Measurements from ENCODE around the gene RPS6KA2. TPM values are rescaled to one million over a fixed set of nuclear protein-coding genes. Genes with fewer than 3 reads are reported as not detected.

Gene RPS6KA2
- total RNA-seq, 1 experiment from 2014 or later, result 12.3 TPM

- no peaks in the 10 kb centered on the region for H3K23me2 ChIP-seq (ENCODE audit: insufficient read length, low read depth, low read length, poor library complexity, severe bottlenecking)
- no peaks in the 10 kb centered on the region for H3K4me1 ChIP-seq (ENCODE audit: insufficient read depth, low read length)
- H4K91ac ChIP-seq (ENCODE audit: insufficient read length, low read depth, low read length), result no peak overlapping the region
- H3K14ac ChIP-seq (ENCODE audit: insufficient read depth, low read length), result no peak overlapping the region
- Mint-ChIP-seq H3K27me3 (ENCODE audit: low read depth) (no peaks in the 10 kb centered on the region), H3K9me3 (no peaks in the 10 kb centered on the region; a peak in 1 of 5 replicates), H3K4me1 (peaks cover 3 to 6% of the 10 kb centered on the region in 2 experiments; a peak in 1 of 4 replicates), H3K36me3 (ENCODE audit: insufficient read depth in 1 of 3, low read depth in 3 of 3) (peaks cover 19 to 28% (median 21%) of the 10 kb centered on the region in 3 experiments; a peak in 6 of 7 replicates), H3K4me3 (no peak overlapping the region), H3K27ac (peak overlapping the region in 1 of 3 experiments; percentile 65; a peak in 1 of 7 replicates)
- H3K79me1 ChIP-seq (ENCODE audit: insufficient read depth, low read depth, low read length, poor library complexity, severe bottlenecking), result no peaks in the 10 kb centered on the region
- no peaks in the 10 kb centered on the region for H3K9me3 ChIP-seq (ENCODE audit: control insufficient read depth, low read depth, low read length)
- H4K8ac ChIP-seq (replicated peaks; ENCODE audit: insufficient read length, low read depth, low read length), result no peak overlapping the region
- no peak overlapping the region for H2AK5ac ChIP-seq (ENCODE audit: insufficient read length, low read length)
- no peak overlapping the region for H2BK12ac ChIP-seq (ENCODE audit: insufficient read length, low read depth, low read length)
- H3K79me2 ChIP-seq (ENCODE audit: insufficient read depth, low read length), result no peaks in the 10 kb centered on the region
- H3T11ph ChIP-seq (ENCODE audit: low read length), result no peak overlapping the region
- H3K18ac ChIP-seq (ENCODE audit: insufficient read length, low read depth, low read length), result no peak overlapping the region
- no peaks in the 10 kb centered on the region for H3K27me3 ChIP-seq (ENCODE audit: insufficient read depth, low read length)
- no peak overlapping the region for H3K9ac ChIP-seq (ENCODE audit: extremely low read depth, insufficient read length, low read length)
- no peak overlapping the region for H2BK120ac ChIP-seq (ENCODE audit: low read depth, low read length, poor library complexity, severe bottlenecking)
- no peaks in the 10 kb centered on the region for H4K20me1 ChIP-seq (ENCODE audit: control insufficient read depth, insufficient read depth, insufficient read length)
- no peak overlapping the region for H3K4me2 ChIP-seq (ENCODE audit: insufficient read depth, insufficient read length, low read length)
- no peak overlapping the region for H2AFZ ChIP-seq (ENCODE audit: low read length)
- no peak overlapping the region for H3K23ac ChIP-seq (ENCODE audit: insufficient read length, low read depth, low read length)
- H2BK5ac ChIP-seq (ENCODE audit: insufficient read length, low read length), result no peak overlapping the region
- WGBS (ENCODE audit: extremely low coverage, insufficient read length, low lambda C conversion rate), result no CpG with 5 or more reads among the region's 9 CpGs
- no peak overlapping the region for H2BK15ac ChIP-seq (ENCODE audit: low read depth, low read length)
- H3K27ac ChIP-seq (ENCODE audit: insufficient read length, low read depth, low read length), result no peak overlapping the region
- no peak overlapping the region for H3K56ac ChIP-seq (ENCODE audit: insufficient read length, low read depth, low read length)
- no peak for DNase-seq
- H2BK20ac ChIP-seq (ENCODE audit: low read depth, low read length, poor library complexity, severe bottlenecking), result no peak overlapping the region
- TF ChIP-seq CTCF (conservative IDR thresholded peaks at IDR 0.05), result no peak
- H4K5ac ChIP-seq (ENCODE audit: insufficient read length, low read depth, low read length), result no peak overlapping the region
- no peak overlapping the region for H3K4ac ChIP-seq (ENCODE audit: low read depth, low read length)
These were observed 101.5 kb downstream of the RPS6KA2 start for GRCh38 chr6:166525567-166525966.
